HG03025 (cell line): Measurements from ENCODE around the gene FBXL5.
"Not testable (repeated sequence)": the region's sequence is repeated elsewhere in the genome, so short reads cannot be mapped to it uniquely, and the experiment has no call there.

Experiments
- ATAC-seq: cut with Tn5 transposase; IDR thresholded peaks from one replicate; pipeline ENCODE4 v1.9.1; 2021; ENCODE audit warnings: mild to moderate bottlenecking, moderate library complexity; ENCODE audit not compliant: unreplicated experiment, low FRiP score

FBXL5 gene

DNA sequence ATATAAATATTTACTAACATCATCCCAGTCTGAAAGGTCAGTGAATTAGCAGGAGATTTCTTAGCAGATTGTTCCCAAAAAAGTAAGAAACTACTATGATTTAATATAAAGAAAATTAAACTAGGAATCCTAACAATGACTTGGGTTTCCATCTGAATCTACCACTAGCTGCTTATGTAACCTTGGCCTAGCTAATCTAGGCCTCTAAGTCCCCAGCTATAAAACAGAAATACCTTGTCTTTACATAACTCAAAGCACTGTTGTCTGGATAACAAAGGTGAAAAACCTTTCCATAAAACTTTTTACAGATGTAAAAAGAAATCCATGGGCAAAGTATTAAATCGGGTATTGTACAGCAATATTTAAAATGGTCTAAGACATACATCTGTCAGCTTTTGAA lies 3.0 kb downstream of the FBXL5 start:
- ATAC-seq = no peak

GRCh38 chr4:15651676-15652075 lies 3.5 kb downstream of the FBXL5 start:
- no peak for ATAC-seq

- ATAC-seq = peak; percentile 36
These were observed 5.1 kb downstream of the FBXL5 start for GRCh38 chr4:15649914-15650545.

GRCh38 chr4:15648600-15648999 lies 6.6 kb downstream of the FBXL5 start:
- peak; percentile 43 for ATAC-seq

DNA sequence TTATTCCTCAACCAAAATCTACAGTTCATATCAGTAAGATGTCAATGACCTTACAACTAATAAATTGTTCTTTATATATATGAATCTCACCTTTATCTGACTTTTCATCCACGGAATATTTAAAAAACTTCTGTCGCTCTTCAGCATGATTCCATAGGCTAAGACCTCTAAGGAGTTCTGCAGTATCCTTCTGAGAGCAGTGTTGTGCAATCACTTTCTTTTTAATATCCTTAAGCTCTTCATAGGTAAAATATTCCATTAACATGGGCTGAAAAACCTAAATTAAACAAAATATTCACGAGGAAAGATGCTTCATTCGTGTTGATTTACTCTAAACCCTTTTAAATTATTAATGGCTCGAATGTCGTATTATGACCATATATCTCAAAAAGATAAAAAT lies 16.7 kb downstream of the FBXL5 start:
- no peak for ATAC-seq

DNA sequence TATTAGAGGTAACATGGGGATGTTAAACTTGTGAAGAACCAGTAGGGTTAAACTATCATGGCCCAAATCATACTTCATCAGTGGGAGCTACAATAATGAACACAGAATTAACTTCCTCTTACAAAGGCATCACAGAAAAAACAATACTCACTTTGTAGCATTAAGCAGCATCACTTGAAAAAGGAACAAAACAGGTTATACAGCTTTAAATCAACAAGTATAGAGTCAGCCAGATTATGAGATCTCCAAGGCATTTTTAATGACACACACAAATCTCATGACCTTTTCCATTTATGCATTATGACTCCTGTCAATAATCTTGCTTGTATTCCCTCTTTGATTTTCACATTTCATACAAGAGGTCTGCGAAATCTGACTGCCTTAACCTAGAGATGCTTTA lies 18.3 kb downstream of the FBXL5 start:
- no peak for ATAC-seq

GRCh38 chr4:15617407-15617806 lies 37.8 kb downstream of the FBXL5 start:
- ATAC-seq = not testable (repeated sequence)

DNA sequence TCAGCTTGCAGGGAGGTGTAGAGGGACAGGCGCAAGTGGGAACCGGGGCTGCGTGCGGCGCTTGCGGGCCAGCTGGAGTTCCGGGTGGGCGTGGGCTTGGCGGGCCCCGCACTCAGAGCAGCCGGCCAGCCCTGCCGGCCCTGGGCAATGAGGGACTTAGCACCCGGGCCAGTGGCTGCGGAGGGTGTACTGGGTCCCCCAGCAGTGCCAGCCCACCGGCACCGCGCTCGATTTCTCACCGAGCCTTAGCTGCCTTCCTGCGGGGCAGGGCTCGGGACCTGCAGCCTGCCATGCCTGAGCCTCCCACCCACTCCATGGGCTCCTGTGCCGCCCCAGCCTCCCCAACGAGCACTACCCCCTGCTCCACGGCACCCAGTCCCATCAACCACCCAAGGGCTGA lies 40.3 kb downstream of the FBXL5 start:
- ATAC-seq = not testable (repeated sequence)

DNA sequence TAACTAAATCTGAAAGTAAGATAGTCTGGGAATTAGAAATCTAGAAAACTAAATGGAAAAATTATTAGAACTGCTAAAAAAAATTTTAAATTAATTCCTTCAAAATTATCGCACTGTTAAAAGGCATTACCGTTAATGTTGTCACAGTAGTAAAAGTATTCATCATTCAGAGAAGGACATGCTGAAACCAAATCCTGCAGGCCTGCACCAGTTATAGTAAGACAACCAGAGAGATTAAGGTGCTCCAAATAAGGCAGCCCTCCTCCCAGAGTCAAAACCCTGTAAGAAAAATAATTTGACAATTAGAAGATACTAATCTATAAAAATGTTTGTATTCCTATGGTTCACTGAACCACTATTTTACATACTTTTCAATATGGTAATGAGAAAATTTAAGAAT lies 43.0 kb downstream of the FBXL5 start:
- no peak for ATAC-seq

DNA sequence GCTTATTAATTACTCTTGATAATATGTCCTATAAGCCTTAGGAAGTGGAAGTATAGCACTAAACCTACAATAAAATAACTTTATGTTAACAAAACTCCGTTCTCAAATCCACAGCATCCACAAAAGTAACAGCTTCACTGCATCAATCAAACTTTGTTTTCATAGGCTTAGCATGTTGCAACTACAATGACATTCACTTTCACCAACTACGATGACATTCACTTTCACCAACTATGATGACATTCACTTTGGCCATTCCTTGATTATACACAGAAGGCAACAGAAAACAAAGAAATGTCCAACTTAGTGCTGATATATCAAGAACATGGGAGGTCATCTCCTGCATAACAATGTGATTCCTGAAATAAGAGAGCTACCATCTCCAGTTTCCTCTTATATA lies 44.3 kb downstream of the FBXL5 start:
- ATAC-seq = no peak

- no peak for ATAC-seq
These were observed 49.6 kb downstream of the FBXL5 start for GRCh38 chr4:15605537-15605936.

- no peak for ATAC-seq
These were observed 53.3 kb downstream of the FBXL5 start for GRCh38 chr4:15601862-15602261.

DNA sequence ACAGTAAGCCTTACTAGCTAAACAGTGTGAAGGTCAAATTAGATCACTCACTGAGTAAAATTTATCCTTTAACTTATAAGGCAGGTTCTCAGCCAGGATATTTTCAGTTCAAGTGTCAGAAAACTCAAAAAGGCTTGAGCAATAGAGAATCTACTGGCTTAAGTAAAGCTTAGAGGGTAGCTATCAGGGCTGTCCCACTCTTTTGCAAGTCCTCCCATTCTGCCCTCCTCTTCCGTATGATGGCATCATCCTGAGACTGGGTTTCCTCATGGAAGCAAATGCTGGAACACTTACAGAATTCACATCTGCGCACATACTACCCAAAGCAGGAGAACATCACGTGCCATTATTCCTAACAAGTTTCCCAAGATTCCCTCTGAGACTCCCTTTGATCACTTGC lies 55.0 kb downstream of the FBXL5 start:
- no peak for ATAC-seq

- ATAC-seq = no peak
These were observed 56.5 kb downstream of the FBXL5 start for GRCh38 chr4:15598644-15599043.

DNA sequence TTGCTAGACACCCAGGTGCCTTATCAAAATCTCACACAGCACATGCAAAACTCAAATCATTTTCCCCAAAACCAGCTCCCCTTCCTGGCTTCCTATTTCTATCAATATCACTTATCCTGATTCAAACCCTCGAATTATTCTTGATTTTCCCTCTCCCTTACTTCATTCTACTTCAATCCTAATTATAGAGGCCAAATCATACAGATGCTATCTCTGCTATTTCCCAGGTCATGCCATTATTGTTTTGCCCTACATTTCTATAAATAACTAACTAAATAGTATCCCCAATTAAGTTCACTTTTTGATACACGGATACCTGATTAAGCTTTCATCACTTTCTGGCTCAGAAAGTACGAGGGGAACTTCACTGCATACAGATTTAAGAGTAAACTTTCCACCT lies 62.4 kb downstream of the FBXL5 start:
- ATAC-seq = no peak

DNA sequence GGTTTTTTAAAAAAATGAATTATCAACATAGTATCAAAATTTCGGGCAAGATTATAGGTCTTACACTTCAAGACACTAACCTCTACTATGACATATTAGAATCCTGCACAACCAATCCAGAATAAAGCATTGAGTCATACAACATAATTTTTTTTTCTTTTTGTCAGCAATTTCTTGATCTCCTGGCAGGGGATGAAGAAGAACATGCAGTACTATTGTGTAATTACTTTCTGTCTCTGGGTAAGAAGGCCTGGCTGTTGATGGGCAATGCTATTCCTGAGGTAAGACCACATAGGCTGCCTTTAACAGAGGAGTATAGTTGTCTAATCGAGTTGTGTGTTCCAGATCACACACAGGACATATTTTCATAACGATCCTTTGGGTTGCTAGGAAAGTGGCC lies 67.5 kb downstream of the FBXL5 start:
- ATAC-seq = no peak

DNA sequence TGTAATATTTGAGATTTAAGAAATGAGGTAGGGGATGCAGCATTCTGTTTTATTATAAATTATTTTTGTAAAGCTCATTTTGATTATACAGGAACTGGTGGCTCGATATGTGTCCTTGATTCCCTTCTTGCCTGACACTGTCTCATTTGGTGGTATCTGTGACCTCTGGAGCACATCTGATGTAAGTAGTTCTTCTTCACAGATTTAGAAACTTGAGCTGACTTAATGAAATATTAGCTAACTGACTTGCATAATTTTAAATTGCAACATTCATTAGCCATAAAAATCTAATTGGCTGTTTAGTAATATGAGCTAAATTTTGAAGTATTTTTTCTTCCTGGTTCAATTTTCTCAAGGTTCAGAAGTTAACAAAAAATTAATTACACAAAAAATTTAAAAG lies 69.1 kb downstream of the FBXL5 start:
- ATAC-seq = no peak

- no peak for ATAC-seq
These were observed 69.8 kb downstream of the FBXL5 start for GRCh38 chr4:15585331-15585730.

DNA sequence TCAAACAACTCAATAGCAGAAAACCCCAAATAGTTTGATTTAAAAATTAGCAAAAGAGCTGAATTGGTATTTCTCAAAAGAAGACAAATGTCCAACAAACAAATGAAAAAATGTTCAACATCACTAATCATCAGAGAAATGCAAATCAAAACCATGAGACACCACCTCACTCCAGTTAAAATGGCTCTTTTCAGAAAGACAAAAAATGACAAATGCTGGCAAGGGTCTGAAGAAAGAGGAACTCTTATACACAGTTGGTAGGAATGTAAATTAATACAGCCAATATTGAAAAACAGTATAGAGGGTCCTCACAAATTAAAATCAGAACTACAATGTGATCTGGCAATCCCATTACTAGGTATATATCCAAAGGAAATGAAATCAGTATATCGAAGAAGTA lies 70.4 kb downstream of the FBXL5 start:
- ATAC-seq = no peak

- no peak for ATAC-seq
These were observed 77.6 kb downstream of the FBXL5 start for GRCh38 chr4:15577508-15577907.

DNA sequence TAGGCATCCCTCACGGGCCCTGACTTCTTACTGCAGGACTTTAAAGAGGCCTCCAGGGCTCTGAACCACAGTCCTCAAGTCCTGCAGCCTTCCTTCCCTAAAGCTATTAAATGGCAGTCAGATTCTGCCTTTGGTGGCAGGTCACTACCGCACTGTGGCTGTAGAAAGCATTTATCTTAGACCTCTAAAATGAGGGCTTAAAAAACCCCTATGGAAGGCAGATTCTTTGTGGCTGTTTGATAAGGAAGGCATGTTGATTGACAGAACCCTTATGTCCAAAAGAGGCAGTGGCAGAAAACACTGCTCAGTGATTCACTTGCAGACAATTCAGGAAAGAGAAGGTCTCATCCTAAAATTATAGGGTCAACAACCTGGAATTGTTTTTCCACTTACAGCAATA lies 79.2 kb downstream of the FBXL5 start:
- no peak for ATAC-seq

DNA sequence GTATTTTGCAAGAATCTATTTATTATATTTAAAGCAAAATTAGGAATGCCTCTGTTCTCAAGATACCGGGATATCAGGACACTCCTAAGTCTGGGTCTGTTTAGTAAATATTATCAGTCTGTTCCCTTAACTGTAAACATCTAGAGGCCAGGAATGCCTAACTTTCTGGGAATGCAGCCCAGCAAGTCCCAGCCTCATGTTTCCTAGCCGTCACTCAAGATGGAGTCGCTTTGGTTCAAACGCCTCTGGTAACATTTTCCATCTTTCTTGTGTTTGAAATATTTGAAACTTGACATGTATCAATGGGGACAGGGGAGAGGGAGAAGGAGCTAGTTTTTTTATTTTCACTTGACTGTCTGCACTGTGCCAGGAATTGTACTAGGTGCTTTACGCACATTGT lies 85.4 kb downstream of the FBXL5 start:
- ATAC-seq = no peak

DNA sequence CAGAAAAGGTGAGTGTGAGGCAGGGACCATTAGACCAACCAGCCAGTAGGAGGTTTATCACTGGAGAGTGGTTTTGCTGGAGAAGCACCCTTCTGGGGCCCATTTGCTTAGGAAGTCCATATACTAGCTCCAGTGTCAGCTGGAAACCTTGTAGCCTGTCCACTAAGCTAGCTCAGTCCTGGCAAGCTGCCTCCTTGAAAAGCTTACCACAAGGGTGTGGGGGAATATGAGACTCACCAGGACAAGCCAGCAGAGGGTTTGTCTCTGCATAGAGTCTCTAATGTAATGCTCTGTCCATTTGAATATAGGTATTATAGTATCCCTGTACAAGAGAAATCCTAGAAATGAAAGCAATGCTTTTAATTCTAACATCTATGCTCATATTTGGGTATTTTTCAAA lies 86.3 kb downstream of the FBXL5 start:
- no peak for ATAC-seq
